Renal cortex interstitium (tissue), 11 donors: ENCODE measurements around the gene KHDC4. TPM values are rescaled to one million over a fixed set of nuclear protein-coding genes. Genes with fewer than 3 reads are reported as not detected.

Experiments
- DNase-seq, 11 donors: peaks; one replicate each; pipeline ENCODE4 v3.0.0-alpha.2; 2013; ENCODE audit warnings: low read depth in 9 of 11, low spot score in 4 of 11; ENCODE audit errors: extremely low read depth in 1 of 11
- polyA plus RNA-seq, 3 donors: library from polyadenylated mRNA; unstranded; fragments of 120-200 nt; gene quantifications; one replicate each; pipeline ENCODE4 v1.2.1, GENCODE V29; 2013; ENCODE audit not compliant: insufficient read length in 3 of 3

Gene KHDC4
- polyA plus RNA-seq, 3 donors, result 48.4 to 81.3 (median 52.5) TPM

DNA sequence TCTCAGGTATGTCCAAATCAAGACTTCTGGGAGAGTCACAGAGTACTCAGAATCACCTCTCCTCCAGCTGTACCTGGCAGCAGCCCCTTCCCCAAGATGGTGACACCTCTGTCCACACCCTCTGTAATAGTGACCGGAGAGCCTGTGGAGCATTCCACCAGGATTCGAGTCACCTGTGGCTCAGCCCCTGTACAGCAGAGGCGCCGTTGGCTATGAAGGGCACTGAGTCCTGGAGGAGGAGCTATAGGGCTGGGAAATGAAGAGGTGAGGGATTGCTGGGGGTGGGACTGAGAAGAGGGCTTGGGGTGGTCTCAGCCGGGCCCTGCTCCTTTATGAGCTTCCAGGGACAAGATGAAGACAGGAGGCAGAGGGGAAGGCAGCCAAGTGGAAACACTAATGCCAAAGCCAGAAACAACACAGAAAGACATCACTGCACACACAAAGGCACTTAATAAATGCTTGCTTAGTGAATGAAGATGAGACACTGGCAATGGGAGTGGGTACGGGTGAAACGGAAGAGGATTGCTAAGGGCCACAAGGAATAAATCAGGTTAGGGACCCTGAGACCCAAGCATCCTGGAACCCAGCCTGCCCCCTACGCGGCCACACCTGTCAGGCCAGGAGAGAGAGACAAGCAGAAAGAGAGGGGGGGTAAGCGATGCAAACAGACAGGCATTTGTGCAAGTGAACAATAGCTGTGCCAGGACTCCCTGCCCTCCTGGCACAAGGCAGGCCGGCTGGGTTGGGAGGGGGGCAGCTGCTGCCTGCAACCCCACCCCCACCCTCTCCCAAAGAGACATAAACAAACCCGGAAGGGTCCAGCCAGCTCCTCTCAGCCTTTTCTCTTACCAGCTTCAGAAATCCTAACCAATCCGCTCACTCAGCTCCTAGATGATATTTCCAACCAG, 40.2 kb upstream of the KHDC4 start:
- DNase-seq, result no peak

DNA sequence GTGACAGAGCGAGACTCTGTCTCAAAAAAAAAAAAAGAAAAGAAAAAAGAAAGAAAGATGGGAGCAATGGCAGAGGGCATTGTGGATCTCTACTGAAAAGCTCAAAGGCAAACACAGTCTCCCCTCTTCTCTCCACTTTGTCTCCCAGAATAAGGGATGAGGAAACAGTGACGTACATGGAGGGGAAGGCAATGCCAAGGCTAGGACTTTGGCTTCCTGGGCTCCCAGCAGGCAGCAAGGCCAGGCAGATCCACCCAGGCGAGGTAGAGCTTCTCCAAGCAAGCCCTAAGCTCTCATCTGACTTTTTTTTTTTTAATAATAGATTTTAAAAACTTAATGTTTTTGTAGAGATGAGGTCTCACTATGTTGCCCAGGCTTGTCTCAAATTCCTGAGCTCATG, 39.5 kb upstream of the KHDC4 start:
- DNase-seq, result no peak

DNA sequence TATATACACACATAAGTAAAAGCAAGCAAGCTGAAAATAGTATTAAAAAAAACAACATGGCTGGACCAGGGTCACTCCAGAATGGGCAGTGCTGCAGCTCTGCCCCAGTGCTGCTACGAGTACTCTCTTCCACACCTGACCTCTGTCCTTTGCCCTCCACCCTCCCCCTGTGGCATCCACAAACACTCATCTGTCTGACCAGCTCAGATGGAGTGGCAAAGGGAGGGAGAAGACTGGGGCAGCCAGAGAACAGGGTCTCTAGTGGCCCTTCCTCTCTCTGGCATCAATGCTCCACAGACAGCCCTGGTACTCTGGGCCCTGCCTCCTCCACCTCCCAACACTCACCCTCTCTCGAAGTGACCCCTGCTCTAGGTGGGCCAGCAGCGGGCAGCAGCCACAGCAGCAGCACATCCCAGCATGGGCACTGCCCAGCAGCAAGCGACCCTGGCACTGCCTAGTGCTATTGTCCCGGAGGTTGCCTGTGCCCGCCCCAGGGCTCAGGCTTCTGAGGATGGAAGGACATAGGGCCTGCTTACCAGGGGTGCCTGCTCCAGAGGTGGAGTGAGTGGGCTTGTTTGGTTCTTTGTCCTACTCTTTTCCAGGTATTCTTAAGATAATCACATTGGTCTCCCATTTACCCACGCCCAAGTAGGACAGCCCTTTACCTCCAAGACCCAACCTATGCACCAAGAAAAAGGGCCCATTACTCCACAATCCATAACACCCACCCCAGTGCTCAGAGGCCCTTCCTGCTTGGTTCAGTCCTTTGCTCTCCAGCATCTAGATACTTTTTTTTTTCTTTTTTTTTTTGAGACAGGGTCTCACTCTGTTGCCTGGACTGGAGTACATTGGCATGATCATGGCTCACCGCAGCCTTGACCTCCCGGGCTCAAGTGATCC, 37.9 kb upstream of the KHDC4 start:
- no peak for DNase-seq

DNA sequence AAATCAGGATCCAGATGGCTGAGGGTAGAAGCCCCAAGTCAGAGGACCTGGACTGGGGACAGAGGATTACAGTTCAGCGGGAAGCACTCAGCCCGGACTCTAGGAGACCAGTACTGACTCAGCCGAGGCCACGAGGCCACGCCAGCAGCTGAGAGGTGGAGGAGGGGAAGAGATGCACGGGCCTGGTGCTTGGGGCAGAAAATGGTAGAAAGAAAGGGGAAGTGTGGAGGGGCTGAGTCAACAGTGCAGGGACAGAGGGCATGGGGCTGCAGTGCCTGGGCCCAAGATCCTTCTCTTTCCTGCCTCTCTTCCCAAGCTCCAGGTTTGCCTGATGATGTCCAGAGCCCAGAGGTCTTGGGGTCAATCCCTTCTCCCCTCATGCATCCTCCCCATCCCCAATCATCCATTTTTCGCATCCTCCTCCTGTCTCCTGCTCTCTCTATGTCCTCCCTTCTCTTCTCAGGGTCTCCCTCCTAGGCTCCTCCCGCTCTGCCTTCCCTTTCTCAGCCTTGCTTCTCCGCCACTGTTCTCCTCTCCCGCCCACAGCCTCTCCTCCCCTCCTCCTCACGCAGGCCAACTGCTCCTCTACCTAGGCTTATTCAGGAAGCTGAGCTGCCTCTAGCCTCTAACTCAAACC, 36.4 kb upstream of the KHDC4 start:
- no peak for DNase-seq

DNA sequence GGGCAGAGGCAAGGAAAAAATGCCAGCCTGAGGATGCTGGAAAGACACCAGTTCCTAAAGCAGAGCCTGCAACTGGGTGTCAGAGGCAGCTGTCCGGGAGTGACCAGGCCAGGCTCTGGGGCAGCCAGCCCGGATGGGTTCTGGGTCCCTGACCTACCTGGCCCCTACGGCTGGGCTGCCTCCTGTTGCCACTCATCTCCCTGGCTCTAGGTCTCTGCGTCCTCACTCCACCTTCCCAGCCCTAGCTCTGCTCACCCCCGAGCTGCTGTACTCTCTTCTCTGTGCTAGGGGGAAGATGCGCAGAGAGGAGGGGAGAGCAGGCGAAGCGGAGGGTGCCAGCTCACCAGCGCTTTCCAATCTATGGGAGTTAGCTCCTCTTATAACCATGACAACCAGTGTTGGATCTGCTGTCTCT, 35.2 kb upstream of the KHDC4 start:
- no peak for DNase-seq

DNA sequence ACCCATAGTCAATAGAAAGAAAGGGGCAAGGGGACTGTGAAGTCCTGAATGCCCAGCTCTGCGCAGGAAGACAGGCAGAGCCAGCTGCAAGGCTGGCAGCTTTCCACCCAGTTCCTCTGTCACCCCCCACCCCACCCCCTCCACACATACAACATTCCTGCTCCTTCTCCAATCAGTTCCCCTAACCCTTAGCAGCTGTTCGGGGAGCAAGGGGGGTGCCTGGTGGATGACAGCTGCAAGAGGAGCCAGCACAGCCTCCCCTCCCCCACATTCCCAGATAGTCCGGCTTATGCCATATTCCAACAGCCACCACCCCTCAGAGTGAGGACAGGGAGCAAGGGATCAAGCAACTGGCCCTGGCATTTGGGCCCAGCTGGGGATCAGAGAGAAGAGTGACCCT, 34.5 kb upstream of the KHDC4 start:
- DNase-seq, result no peak

DNA sequence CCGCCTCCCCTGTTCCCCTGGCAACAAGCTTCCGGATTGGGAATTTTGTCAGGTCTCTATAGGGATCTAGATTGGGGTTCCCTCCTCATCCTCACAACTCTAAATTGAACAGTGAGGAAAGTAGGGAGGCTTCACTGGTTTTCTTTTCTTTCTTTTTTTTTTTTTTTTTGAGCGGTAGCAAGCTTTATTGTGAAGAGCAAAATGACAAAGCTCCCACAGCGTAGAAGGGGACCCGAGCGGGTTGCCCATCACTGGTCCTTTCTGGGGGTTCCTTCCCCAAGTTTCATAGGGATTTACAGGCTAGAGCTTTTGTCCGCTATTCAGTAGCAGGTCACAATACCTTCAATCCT, 33.8 kb upstream of the KHDC4 start:
- DNase-seq, result no peak

DNA sequence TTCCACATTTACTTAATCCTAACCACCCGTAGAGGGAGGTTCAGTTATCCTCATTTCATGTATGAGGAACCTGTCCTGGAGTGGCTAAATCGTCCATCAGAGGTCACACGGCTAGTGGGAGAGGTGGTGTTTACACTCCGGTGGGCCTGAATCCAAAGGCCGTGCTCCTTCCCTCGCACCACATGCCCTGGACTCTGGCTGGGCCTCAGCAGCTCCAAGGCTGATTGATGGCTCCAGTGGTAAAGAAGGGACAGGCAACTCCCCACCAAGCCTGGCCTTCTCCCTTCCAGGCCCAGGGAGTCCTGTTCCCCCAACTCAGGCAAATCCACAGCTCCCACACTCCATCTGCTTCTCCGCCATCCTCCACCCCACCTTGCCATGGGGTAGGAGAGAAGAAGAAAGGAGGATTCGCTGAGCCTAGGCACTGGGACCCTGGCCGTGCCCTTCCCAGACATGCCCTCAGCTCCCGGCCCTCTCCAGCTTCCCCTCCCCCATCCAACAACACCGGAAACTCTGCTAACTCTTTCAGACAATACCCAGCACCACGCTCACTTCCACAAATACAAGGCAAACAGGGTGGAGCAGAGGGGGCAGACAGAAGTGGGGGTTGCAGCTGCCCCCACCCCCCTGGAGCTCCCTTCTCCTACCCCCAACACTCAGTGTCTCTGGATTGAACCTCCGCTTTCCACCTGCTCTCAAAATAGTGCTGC, 33.3 kb upstream of the KHDC4 start:
- DNase-seq, result no peak

DNA sequence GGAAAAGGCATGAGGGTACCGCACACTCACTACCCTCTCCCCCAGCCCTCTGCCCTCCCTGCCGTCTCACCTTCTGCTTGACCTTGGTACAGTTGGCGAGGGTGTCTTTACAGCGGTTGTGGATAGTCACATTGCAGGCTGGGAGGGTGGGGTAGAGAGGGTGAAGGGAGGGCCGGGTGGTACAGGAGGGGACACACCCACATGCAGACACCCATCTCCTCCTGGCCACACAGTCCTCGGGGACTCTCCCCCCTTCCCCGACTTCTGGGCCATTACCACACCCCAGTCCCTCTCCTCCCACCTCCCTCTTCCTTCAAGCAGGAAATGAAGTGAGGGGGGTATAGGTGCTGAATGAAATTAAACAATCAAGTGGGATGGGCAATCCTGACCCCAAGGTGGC, 32.5 kb upstream of the KHDC4 start:
- DNase-seq, result no peak

DNA sequence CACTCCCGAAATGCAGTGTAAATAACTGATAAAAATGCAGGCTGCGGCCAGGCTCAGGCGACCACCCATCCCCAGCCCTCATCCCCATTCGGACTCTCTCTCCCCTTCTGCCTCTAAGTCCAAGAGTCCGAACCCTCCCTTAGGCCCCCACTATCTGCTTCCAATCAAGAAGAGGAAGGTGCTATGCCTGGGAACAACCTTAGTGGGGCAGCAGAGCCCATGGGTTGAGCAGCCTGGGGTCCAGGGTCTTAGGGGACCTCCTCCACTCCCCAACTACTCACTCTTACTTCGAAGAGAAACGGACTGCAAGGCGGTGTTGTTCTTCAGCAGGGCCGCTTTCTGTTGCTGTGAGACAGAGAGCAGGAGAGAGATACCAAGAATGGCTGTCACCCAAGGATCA, 31.9 kb upstream of the KHDC4 start:
- DNase-seq, result no peak

DNA sequence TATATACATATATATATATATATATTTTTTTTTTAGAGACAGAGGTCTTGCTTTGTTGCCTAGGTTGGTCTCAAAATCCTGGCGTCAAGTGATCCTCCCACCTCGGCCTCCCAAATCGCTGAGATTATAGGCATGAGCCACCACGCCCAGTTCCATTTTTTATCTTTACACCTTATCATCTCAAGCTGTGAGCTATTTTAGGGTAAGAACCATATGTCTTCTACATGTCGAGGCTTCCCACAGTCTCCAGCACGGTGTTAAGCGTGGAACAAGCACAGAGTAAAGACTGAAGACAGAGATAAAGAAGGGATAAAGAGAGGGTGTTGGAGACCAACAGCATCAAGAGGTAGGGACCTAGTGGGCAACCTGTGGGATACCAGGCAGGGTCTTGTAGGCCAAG, 30.0 kb upstream of the KHDC4 start:
- DNase-seq, result no peak

DNA sequence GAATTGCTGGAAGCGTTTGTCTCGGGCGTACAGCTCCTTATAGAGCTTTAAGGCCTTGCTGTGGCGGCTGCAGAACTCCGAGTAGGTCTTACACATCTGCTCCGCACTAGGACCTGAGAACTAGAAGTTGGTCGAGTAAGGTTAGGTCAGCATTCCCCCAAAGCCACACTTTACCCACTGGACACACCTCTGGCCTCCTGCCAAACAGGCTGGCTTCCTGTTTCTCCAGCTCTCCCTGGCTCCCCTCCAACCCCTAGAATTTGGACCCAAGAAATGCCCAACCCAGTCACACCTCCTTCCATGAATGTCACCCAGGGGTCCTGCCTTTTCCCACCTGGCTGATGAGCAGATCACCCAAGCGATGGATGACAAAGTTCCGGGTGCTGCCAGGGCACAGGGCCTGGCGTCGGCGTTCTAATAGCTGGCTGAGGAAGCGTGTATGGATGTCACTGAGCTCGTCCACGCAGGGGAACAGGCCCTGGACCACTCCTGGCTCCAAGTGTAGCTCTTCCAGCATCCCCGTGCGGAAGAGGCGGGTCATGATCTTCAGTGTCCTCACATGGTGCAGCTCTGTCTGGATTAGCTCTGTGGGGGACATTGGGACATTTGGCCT, 28.5 kb upstream of the KHDC4 start:
- no peak for DNase-seq

DNA sequence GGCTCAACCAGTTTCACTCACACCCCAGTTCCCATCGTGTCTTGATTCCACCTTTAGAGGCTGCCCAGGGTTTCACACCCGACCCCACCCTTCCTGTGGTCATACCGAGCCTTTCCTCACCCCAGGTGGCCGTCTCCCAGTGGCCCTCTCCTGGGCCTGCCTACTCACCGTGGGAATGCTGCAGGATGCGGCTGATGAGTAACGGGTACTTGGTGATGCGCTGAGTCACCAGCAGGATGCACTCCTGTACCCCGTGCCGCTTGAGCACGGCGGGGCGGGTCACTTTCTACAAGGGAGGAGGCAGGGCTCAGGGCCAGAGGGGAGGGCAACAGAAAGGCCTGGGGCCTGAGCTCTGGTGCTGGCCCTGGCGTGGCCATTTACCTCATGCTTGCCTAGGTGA, 27.7 kb upstream of the KHDC4 start:
- DNase-seq, result no peak

DNA sequence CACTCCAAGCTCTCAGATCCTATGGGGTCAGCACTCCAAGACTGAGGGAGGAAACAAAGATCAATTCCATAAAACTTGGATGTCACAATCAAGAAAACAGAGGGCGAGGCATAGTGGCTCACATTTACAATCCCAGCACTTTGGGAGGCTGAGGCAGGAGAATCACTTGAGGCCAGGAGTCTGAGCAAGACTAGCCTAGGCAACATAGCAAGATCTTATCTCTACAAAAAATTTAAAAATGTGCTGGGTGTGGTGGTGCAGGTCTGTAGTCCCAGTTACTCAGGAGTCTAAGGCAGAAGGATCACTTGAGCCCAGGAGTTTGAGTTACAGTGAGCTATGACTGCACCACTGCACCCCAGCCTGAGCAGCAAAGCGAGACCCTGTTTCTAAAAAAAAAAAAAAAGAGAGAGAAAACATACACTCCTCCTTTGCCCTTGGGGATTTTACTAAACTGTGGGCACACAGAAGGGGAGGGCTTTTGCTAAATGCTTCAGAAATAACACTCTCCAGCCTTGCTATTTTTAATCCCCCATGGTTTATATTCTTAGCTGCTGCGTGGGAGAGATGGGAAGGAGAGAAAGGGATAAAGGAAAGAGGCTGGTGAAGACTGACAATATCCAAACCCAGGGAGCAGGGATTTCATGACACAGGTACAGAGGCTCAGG, 26.0 kb upstream of the KHDC4 start:
- no peak for DNase-seq

DNA sequence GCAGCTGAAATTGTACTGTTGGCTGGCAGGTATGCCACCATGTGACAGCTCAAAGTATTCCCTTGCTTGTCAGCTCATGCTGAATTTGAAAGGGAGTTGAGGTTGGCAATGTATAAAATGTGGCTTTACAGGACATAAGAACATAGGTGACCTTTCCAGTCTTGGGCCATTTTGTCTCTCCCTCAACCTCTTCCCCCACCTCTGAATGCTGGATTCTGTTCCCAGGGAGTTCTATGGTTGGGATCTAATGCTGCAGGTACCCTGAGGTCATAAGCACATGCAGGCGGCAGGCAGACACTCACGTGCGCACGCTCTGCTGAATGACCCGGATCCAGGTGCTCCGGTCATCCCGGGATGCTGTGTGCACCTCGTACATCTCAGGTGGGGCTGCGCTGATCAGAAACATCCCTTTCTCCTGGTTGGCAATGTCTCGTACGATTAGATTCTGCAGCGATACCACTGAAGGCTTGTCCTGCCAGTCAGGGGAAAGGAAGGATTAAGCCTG, 23.2 kb upstream of the KHDC4 start:
- DNase-seq, result no peak

DNA sequence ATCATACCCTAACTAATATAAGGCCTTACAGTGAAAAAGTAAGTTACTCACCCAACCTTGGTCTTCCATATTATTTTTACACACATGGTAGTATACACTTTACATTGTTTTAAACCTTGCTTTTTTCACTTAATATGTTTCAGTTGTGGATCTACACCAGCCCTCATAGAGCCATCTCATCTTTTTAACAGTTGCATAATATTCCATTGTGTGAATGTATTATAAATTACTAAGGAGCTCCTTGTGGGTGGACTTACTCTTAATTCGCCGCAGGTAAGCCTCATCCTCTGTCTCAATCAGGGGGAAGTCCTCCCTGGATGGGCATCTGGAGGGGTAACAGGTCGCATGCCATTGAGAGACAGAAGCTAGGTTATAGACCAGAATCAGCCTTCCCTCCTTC, 20.4 kb upstream of the KHDC4 start:
- DNase-seq, result no peak

DNA sequence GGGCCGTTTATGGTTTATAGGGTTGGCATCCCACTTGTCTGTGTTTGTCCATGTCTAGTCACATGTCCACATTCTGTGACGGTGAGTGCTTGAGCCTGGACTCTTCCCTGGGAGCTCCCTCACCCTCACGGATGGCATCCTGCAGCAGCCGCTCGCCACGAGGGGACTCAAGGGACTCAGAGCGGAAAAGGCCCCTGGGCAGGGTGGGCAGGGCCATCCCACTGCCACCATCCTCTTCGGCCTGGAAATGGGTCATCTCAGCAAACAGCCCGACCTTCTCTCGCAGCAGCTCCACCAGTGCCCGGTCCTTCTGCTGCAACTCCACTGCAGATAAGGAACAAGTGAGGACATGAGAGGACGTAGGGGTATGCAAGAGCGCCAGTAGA, 18.3 kb upstream of the KHDC4 start:
- DNase-seq, result no peak
